ES-I3 (cell line): ENCODE data around the gene GJD3.

Experiments used
- H3K36me3 ChIP-seq: 2 replicates; pipeline ENCODE4 v1.6.1; 2013; ENCODE audit warnings: mild to moderate bottlenecking, low read length, control low read depth, moderate library complexity; ENCODE audit not compliant: insufficient read depth
- H3K4me1 ChIP-seq: 2 replicates; pipeline ENCODE4 v1.6.1; 2013; ENCODE audit warnings: mild to moderate bottlenecking, control low read depth, low read length; ENCODE audit not compliant: insufficient read depth
- H3K9ac ChIP-seq: 2 replicates; pipeline ENCODE4 v1.6.1; 2013; ENCODE audit warnings: low read depth, mild to moderate bottlenecking, low read length, moderate library complexity
- H3K9me3 ChIP-seq: 2 replicates; pipeline ENCODE4 v1.6.1; 2013; ENCODE audit warnings: mild to moderate bottlenecking, low read length, moderate library complexity; ENCODE audit not compliant: control insufficient read depth, insufficient read depth

Gene GJD3

GRCh38 chr17:40330850-40331470, 33.6 kb downstream of the GJD3 start:
- Histone ChIP-seq H3K4me1 (peaks cover 12% of the 10 kb centered on the region; the same call in 1 of the 2 replicates), H3K9ac (no peak overlapping the region), H3K9me3 (no peaks in the 10 kb centered on the region), H3K36me3 (no peaks in the 10 kb centered on the region)

DNA sequence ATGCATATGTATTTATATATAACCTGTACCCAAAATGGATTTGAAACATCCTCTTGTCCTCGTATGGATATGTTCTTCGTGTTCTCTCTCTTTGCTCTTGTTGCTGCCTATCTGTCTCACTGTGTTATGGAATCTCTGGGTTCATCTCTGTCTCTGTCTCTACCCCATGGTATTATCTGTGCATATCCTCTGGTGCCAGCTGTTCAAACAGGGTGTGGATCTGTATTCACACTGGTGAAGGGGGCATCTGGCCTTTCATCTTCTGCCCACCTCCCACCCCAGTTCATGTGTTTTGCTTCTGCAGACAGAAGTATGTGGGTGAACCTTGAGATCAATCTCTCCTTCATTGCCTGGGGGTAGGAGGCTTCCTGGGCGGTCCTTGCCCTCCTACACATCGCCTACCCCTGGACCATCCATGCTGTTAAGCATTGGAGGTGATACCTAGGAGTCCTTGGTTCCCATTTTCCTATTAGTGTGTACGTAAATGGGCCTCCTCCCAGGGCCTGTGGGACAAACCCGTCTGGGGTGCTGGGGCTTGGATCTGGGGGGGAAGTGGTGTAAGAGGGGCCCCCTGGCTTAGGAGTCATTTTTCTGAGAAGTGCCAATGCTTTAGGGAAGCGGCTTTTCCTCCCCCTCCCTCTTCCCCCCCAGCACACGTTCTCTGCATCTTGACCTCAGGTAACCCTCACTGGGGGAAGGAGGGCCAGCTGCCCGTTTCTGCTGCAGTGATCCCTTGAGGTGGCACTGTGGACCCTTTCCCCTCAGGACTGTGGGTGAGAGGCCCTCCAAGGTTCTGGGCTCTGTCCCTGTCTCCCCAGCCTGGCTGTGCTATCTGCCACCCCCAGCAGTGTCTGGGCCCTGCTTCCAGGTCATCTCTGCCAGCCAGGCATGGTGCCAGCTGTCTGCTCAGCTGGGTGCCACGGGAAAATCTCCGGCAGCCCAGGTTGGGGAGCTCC, 34.4 kb downstream of the GJD3 start:
- H3K36me3 ChIP-seq: no peaks in the 10 kb centered on the region
- H3K4me1 ChIP-seq: peaks cover 12% of the 10 kb centered on the region; the same call in 1 of the 2 replicates
- H3K9ac ChIP-seq: no peak overlapping the region
- H3K9me3 ChIP-seq: no peaks in the 10 kb centered on the region

DNA sequence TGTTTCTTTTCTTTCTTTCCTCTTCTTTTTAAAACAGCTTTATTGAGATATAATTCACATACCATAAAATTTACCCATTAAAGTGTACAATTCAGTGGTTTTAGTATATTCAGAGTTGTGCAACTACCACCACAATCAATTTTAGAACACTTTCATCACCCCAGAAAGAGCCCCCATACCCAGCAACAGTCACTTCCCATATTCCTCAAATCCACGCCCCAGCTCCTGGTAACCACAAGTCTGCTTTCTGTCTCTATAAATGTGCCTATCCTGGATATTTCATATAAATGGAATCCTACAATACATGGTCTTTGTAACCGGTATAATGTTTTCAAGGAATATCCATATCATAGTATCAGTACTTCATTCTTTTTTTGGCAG, 36.2 kb downstream of the GJD3 start:
- H3K4me1 ChIP-seq: peaks cover 6% of the 10 kb centered on the region; the same call in 1 of the 2 replicates
- no peaks in the 10 kb centered on the region for H3K9me3 ChIP-seq
- no peaks in the 10 kb centered on the region for H3K36me3 ChIP-seq
- H3K9ac ChIP-seq: no peak overlapping the region

DNA sequence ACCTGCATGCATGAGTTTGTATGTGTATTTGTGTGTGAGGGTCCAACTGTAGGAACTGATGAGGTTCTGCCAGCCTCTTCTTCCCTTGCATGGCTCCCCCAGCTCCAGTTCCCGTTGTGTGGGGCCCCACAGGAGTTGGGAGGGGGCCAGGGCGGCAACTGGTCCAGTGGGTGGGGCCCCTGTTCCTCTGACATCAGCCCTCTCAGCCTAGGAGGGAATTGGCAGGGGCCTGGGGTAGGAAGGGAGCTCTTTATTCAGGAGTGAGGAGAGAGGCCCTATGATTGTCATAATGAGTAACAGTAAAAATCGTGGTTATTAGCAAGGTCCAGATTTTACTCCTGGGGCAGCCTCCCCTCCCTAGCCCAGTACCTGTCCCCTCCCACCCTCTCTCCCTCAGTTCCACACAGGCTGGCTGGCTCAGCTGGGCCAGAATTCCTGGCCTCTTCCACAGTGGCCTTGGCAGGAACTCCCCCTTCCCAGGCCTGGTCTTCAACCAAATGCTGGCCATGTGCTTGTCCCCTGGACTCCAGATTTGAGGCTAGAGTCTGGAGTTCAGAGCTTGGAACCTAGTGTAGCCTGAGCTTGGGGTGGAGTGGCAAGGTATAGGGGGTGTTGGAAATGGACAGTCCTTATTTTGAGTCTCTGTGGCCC, 36.7 kb downstream of the GJD3 start:
- no peaks in the 10 kb centered on the region for H3K36me3 ChIP-seq
- no peak overlapping the region for H3K9ac ChIP-seq
- H3K4me1 ChIP-seq: peaks cover 6% of the 10 kb centered on the region; the same call in 1 of the 2 replicates
- H3K9me3 ChIP-seq: no peaks in the 10 kb centered on the region

DNA sequence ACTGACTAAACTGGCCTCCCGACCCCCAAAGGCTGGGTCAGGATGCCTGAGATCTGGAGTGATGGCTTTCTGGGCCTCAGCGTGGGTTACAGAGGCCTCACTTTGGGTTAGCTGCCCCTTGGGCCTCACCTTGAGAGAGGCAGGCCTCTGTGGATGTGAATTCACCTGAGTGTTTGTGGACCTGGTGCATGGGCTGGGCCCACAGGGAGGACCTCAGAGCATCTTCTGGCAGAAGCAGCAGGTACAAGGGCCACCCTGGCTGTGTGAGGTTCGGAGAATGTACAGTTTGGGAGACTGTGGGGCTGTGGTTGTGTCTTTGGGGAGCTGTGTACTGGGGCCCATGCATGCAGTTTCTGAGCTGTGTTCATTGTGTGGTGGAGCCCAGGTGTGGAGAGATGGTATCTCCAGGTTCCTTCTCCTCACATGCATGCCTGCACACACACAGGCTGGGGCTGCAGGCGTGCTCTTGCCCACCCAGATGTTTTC, 37.2 kb downstream of the GJD3 start:
- H3K36me3 ChIP-seq: no peaks in the 10 kb centered on the region
- no peaks in the 10 kb centered on the region for H3K9me3 ChIP-seq
- H3K4me1 ChIP-seq: peaks cover 11% of the 10 kb centered on the region; the same call in 1 of the 2 replicates
- no peak overlapping the region for H3K9ac ChIP-seq

DNA sequence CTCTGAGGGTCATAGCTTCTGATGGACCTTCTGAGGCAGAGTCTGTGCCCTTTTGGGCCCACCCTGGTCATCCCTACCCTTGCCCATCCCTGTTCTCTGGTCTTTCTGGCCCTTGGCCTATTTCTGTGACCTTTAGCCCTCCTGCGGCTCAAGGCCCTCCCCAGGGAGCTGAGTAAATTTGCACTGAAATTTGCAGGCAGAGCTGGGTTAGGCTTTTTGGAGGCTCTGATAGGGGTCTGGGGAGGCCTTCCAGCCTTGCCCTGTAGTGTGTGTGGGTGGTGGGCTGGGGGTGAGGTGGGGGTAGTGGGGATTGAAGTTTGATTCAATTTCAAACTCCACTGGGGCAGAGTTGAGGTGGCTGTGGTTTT, 37.7 kb downstream of the GJD3 start:
- Histone ChIP-seq H3K36me3 (no peaks in the 10 kb centered on the region), H3K9me3 (no peaks in the 10 kb centered on the region), H3K4me1 (peaks cover 13% of the 10 kb centered on the region; the same call in 1 of the 2 replicates), H3K9ac (no peak overlapping the region)

GRCh38 chr17:40326014-40326831, 38.3 kb downstream of the GJD3 start:
- Histone ChIP-seq H3K36me3 (no peaks in the 10 kb centered on the region), H3K9ac (no peak overlapping the region), H3K4me1 (peaks cover 18% of the 10 kb centered on the region; the same call in 1 of the 2 replicates), H3K9me3 (no peaks in the 10 kb centered on the region)

DNA sequence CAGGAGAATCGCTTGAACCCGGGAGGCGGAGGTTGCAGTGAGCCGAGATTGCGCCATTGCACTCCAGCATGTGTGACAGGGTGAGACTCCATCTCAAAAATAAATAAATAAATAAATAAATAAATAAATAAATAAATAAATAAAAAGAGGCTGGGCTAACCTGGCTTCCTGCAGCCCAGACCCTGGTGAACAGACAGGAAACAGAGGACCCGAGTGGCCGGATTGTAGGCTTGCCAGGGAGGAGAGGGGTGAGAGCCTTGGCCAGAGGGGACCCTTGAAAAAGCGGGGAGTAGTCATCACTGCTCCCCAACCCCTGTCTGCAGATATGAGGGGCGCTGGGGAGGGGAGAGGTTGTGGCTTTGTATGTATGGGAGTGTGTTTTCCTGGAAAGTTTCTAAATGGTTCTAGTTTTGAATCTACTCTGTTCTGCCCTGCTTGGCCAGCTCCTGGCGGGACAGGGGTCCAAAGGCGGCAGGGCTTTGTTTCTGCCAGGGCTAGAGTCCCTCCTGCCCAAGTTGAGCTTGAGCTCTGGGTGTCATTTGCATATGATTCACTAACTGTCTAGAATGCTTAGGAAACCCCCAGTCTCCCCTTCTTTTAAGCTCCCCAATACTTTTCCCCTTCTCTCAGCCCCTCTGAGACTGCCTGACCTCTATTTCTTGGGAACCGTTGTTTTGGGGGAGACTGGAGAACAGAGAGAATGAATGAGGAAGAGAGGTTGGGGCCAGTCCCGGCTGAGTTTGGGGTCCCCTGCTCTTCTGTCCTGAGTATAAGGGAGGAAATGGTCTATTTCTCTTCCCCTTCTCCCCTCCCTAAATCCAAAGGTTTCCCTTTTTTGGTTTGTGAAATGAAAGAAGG, 39.2 kb downstream of the GJD3 start:
- Histone ChIP-seq H3K36me3 (no peaks in the 10 kb centered on the region), H3K9ac (no peak overlapping the region), H3K4me1 (peaks cover 19% of the 10 kb centered on the region; the same call in 1 of the 2 replicates), H3K9me3 (no peaks in the 10 kb centered on the region)

DNA sequence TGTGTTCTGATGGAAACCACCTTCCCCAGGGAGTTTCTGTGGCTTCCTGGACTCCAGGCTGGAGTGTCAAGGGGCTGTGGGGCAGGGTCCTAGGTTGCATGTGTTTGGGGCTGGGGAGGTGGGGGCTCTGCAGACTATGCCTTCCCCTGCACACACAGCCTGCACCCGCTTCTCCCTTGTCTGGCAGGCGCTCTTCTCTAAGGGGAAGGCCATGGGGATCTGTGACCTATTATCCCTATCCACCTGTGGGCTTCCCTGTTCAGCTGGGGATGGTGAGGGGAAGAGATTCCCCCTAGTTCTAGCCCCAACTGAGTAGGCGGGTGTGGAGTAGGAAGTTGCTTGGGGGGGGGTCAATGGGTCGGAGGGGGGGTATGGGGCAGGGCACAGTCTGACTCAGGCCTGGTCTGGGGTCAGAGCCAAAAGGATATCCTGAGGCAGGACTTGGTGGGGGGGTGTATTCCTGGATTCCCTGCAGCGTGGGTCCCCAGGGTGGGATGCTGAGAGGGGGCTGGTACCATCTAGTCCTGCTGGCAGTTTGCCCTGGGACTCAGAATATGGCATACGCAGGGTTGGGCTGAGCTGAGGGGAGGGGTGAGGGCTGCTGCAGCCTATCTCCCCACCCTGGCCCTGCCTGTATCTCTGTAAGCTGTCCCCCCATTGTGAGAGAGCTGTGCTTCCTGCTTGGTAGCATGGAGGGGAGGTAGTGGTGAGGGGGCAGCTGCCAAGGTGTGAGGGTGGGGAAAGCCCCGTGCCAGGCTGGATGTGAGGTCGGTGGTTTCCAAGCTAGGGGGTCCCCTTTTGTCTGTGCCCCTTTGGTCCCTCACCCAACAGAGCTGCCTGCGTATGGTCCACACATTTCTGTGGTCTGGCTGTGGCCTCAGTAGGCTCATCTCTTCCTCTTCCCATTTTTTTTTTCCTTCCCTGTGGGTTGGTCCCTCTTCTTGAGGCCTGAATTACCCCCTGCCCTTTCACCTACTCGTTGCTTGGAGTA, 40.9 kb downstream of the GJD3 start:
- H3K36me3 ChIP-seq: no peaks in the 10 kb centered on the region
- peaks cover 16% of the 10 kb centered on the region; the same call in 1 of the 2 replicates for H3K4me1 ChIP-seq
- no peak overlapping the region for H3K9ac ChIP-seq
- H3K9me3 ChIP-seq: no peaks in the 10 kb centered on the region

- no peaks in the 10 kb centered on the region for H3K36me3 ChIP-seq
- H3K4me1 ChIP-seq: peaks cover 16% of the 10 kb centered on the region; the same call in 1 of the 2 replicates
- no peaks in the 10 kb centered on the region for H3K9me3 ChIP-seq
- H3K9ac ChIP-seq: peak overlapping the region; percentile 39; the same call in 1 of the 2 replicates
Measured at GRCh38 chr17:40322358-40323315, 41.9 kb downstream of the GJD3 start.

DNA sequence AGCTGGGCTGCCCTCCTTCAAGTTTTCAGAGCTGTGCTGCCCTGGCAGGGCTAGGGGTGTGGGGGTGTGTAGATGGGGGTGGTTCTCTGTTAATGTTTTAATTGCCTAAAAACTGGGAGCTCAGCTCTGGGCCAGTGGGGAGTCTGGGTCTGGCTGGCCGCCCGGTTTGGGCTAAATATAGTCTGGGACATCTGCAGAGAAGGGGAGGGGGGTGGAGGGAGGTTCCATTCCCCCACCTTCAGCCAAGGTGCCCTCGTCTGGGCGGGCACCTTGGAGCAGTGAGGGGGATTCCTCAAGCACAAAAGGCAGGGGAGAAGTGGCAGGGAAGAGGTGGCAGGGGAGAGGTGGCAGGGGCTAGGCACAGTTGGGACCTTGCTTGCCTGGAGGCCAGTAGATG, 42.6 kb downstream of the GJD3 start:
- Histone ChIP-seq H3K4me1 (peaks cover 16% of the 10 kb centered on the region; the same call in 1 of the 2 replicates), H3K9ac (peak overlapping the region; percentile 39; the same call in 1 of the 2 replicates), H3K36me3 (no peaks in the 10 kb centered on the region), H3K9me3 (no peaks in the 10 kb centered on the region)
